Measurements from ENCODE around the gene SEC14L6. TPM values are rescaled to one million over a fixed set of nuclear protein-coding genes. Genes with fewer than 3 reads are reported as not detected.

Gene SEC14L6
- total RNA-seq, 1 experiment from 2014 or later: 0.06 TPM

- DNase-seq (ENCODE audit: low read depth): no peak
These were observed 11.4 kb downstream of the SEC14L6 start for GRCh38 chr22:30535182-30535581.

GRCh38 chr22:30531651-30532608, 14.6 kb downstream of the SEC14L6 start:
- no peak for DNase-seq (ENCODE audit: low read depth)

GRCh38 chr22:30526656-30527055, 19.9 kb downstream of the SEC14L6 start:
- DNase-seq (ENCODE audit: low read depth): no peak

- no peak for DNase-seq (ENCODE audit: low read depth)
These were observed 22.7 kb downstream of the SEC14L6 start for GRCh38 chr22:30523646-30524489.

GRCh38 chr22:30521368-30522156, 25.0 kb downstream of the SEC14L6 start:
- DNase-seq (ENCODE audit: low read depth): no peak

- DNase-seq (ENCODE audit: low read depth): no peak
These were observed 26.6 kb downstream of the SEC14L6 start for GRCh38 chr22:30519842-30520425.

- no peak for DNase-seq (ENCODE audit: low read depth)
These were observed 29.8 kb downstream of the SEC14L6 start for GRCh38 chr22:30516731-30517130.

GRCh38 chr22:30516273-30516672, 30.3 kb downstream of the SEC14L6 start:
- DNase-seq (ENCODE audit: low read depth): no peak

- DNase-seq (ENCODE audit: low read depth): no peak
These were observed 32.3 kb downstream of the SEC14L6 start for GRCh38 chr22:30514252-30514651.

- DNase-seq (ENCODE audit: low read depth): no peak
These were observed 33.1 kb downstream of the SEC14L6 start for GRCh38 chr22:30513462-30513861.

- no peak for DNase-seq (ENCODE audit: low read depth)
These were observed 34.6 kb downstream of the SEC14L6 start for GRCh38 chr22:30511911-30512310.

- no peak for DNase-seq (ENCODE audit: low read depth)
These were observed 35.4 kb downstream of the SEC14L6 start for GRCh38 chr22:30511109-30511508.

GRCh38 chr22:30508216-30508615, 38.3 kb downstream of the SEC14L6 start:
- no peak for DNase-seq (ENCODE audit: low read depth)

GRCh38 chr22:30507670-30508069, 38.9 kb downstream of the SEC14L6 start:
- no peak for DNase-seq (ENCODE audit: low read depth)

GRCh38 chr22:30506507-30506968, 40.0 kb downstream of the SEC14L6 start:
- no peak for DNase-seq (ENCODE audit: low read depth)

- DNase-seq (ENCODE audit: low read depth): no peak
These were observed 43.0 kb downstream of the SEC14L6 start for GRCh38 chr22:30503551-30503950.

- no peak for DNase-seq (ENCODE audit: low read depth)
These were observed 43.6 kb downstream of the SEC14L6 start for GRCh38 chr22:30502911-30503310.

- DNase-seq (ENCODE audit: low read depth): no peak
These were observed 44.4 kb downstream of the SEC14L6 start for GRCh38 chr22:30502153-30502552.

GRCh38 chr22:30500628-30501027, 45.9 kb downstream of the SEC14L6 start:
- DNase-seq (ENCODE audit: low read depth): no peak

- no peak for DNase-seq (ENCODE audit: low read depth)
These were observed 48.9 kb downstream of the SEC14L6 start for GRCh38 chr22:30497466-30498150.
